GM12872 (cell line): ENCODE measurements around the gene ZNHIT6.
A peak's percentile ranks its signal among the peaks of the same experiment; 100 is the strongest.

ENCODE experiments used
- CTCF ChIP-seq: IDR thresholded peaks from 3 replicates; pipeline ENCODE4 v1.5.1; 2011; ENCODE audit warnings: low read depth, mild to moderate bottlenecking, low read length, moderate library complexity; ENCODE audit not compliant: insufficient read depth

The ZNHIT6 gene

GRCh38 chr1:85708829-85709227 lies 595 bp upstream of the ZNHIT6 start:
- no peak for TF ChIP-seq CTCF

- TF ChIP-seq CTCF = no peak
These were observed 805 bp downstream of the ZNHIT6 start for GRCh38 chr1:85707267-85707989.

GRCh38 chr1:85705940-85706339 lies 2.3 kb downstream of the ZNHIT6 start:
- TF ChIP-seq CTCF = no peak

- no peak for TF ChIP-seq CTCF
These were observed 7.8 kb downstream of the ZNHIT6 start for GRCh38 chr1:85700422-85700821.

- TF ChIP-seq CTCF = no peak
These were observed 10.3 kb downstream of the ZNHIT6 start for GRCh38 chr1:85697895-85698294.

- TF ChIP-seq CTCF = peak; percentile 23; the same call in 1 of the 3 replicates
These were observed 15.4 kb downstream of the ZNHIT6 start for GRCh38 chr1:85692730-85693314.

GRCh38 chr1:85689775-85690404 lies 18.3 kb downstream of the ZNHIT6 start:
- TF ChIP-seq CTCF = no peak
